ENCODE results near the gene TMEM144.
"Not testable (repeated sequence)": the region's sequence is repeated elsewhere in the genome, so short reads cannot be mapped to it uniquely, and the experiment has no call there.

TMEM144 gene

DNA sequence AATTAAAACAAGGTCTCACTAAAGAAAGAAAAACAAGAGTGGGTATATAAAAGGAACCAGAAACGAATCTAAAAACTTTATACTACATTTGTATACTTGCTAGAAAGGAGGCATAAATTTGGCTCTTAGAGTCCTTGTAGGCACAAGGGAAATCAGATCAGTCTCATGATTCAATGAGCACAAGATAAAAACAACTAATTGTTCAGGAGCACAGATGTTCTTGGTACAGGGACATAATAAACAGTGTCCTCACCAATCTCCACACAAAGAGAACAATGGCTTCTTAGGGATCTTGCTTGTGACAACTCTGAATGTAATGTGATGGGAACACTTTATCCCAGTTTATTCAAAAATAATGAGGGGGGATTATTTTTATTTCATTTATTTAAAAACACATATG lies 28.3 kb downstream of the TMEM144 start:
- DNase-seq: no peak

DNA sequence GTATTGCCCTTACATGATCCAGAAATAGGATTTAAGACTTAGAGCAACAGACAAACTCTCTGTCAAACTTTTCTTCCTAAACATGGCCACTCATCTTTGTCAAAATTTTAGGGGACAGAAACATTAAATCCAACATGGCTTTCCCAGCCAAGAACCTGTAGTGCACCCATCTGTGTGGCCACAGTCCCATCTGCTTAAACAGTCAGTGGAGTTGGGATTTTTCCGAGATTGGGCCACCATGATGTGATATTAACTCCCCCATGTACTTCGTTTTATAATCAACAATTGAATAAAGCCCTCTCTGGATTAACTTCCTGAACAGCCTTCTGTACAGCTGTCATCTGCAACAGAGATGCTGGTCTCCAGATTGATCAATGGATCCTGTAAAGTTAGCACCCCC lies 28.9 kb downstream of the TMEM144 start:
- no peak for DNase-seq

DNA sequence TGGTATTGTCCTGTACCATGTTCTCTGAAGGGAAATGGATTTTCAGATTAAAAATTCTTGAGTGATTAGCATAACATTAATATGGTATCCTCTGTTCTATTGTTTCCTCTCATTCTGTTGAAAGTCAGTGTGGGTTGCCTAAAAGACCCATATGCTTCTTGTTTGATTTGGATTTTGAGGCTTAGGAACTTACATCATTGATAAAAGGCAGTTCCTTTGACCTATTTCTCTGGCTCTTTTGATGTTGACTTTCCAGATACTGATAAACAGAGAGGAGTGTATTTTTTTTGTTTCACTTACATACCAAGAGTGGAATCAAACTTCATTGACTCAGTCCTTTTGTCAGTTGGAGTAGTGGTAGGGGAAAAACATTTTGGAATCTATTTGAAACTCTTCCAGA lies 32.8 kb downstream of the TMEM144 start:
- DNase-seq: no peak

DNA sequence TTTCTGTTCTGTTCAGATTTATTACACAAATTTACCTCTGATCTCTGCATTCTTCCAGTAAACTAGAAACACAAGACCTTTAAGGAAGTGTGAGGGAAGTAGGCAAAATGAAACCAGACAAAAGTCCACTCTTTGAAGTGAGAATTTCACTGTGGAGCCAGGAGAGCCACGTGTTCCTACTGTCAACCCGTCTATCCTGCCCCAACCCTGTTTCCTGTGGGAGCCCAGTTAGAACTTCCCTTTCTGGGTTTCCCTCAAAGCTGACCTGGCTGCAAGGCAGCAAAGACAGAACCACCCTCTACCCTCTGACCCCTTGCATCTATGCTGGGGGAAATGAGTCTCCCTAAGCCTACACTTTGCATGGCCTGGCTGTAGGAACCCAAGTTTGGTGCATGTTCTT lies 40.0 kb downstream of the TMEM144 start:
- DNase-seq: no peak

DNA sequence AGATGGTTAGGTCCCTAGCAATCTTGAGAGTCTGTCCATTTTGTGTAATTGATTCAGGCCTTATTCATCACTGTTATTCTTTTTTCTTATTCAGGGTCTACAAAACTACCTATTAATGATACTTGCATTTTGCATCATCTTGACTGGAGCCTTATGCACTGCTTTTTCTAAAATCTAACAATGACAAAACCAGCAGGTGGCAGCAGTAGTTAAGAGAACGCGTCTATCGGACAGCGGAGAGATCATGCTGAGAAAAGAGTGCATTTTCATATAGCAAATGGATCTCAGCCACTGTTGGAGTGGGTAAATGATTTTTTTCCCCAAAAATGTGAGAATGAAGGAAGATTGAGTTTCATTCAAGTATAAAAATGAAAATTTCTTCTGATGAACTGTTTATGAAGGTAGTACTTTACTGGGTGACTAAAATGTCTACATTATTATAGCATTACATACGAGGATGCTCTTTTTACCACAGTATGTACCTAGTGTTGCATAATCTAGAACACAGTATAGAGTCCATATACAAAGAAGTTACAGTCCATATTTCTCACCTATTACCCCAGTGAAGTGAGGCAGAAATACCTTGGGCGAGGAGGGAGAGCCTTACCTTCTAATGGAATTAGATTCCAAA lies 43.2 kb downstream of the TMEM144 start:
- DNase-seq: peak in 4 of 6 experiments; percentile 7 to 44 (median 12)

DNA sequence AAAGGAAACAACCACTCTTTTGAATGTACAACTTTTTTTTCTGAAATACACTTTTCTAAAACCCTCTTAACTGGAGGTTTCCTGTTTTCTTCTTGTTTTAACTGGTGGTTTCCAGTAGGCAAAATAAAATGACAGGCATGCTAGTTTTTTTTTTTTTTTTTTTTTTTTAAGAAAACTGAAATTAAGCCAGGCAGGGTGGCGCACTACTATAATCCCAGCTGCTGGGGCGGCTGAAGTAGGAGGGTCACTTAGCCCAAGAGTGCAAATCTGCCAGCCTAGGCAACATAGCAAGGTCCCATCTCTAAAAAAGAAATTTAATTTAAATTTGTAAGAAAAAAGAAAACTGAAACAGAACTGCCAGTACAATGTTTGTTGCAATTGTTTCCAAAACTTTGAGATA lies 44.0 kb downstream of the TMEM144 start:
- DNase-seq: no peak

DNA sequence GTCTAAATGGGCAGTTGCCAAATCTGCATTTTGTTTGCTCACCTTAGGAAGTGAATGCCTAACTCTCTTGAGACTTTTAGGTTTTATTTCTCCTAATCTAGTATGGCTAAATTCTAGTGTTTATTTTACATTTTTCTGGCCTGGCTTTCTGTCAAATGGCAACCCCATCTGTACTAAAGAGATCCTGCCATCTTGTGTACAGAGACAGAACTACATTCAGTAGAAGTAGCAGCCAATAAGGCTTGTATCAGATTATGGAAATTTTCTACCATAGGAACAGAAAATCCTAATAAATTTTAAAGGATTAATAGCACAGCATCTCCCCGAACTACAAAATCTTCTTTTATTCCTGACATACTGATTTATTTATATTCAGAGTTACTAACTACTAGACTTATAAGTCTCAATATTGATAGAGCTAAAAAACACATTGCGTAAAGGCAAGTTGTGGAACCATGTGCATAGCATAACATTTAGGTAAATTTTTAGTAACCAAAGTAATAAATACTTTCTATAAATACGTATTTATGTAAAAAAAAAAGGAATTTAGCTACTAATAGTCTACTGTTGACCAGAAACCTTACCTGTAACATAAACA lies 45.5 kb downstream of the TMEM144 start:
- DNase-seq: no peak

DNA sequence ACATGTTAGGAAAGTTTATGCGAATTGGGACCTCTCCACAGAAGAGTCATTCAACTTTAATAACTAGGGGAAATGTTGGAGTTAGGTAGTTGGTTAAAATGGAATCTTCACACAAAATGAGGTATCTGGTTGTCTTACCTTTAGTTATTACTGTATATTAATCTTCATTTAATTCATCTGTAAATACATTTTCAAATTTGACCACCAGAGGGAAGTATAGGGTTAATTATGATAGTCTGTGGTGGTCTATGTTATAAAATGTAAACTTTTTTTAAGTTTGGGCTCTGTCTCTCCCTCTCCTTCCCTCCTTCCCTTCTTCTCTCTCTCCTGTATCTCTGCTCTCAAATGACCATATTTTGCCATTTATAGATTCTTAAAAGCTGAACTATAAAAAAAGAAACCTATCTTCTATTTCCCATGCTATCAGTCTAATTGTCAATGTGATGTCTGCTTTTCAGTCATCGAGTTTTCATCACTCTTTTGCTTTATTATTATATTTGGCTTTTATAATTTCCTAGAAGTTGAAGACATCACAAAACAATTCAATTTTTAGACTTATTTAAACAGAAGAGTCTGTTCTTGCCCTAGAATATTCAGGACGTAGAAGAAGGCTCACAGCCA lies 49.8 kb downstream of the TMEM144 start:
- DNase-seq: no peak

DNA sequence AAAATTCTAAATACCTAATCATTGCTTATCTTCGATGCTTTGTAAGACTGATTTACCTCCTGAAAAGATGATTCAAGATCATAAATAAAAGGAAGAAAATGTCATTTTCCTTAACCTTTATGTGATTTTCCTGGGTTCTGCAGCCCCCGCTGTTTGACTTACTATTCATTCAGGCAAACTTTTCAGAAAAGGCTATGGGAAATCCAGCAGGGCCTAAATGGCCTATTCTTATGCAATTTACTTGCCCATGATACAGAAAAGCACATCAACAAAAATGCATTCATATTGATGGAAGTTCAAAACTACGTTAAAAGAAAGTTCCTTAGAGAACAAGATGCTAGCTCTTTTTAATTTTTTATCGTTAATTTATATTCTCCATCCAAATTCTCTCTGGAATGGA lies 51.2 kb downstream of the TMEM144 start:
- no peak for DNase-seq

DNA sequence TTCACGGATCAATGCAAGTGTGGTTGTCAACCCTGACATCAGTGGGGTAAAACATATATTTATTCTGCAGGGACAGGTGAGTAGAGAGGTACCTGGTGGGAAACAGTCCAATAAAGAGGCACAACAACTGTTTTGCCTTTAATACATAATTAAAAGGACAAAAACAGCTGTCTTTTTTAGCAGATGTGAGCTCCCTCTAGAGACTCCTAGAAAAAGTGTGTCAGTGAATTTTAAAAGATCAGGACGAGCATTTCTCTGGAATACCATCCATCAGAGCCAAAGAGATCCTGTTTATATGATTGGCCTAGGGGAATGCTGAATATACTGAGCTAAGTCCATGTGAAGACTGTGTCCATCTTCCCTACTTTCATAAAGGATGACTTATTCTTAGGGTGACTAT lies 58.3 kb downstream of the TMEM144 start:
- no peak for DNase-seq

DNA sequence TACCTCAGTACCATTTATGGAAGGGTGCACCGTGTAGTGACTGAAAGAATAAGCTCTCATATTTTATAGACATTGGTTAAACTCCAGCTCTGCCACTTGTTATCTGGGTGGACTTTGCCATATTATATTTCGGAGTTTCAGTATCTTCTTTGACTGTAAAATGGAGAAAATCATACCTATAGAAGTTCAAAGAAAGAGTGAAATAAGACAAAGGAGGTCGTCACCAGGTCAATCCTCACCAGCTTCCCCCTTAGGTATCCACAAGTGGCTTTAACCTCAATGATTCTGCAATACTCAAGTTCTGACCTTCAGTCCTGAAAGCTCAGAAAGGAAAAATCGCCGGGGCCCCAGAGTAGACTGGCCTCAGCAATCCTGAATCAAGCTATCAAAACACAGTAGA lies 64.3 kb downstream of the TMEM144 start:
- DNase-seq: no peak

DNA sequence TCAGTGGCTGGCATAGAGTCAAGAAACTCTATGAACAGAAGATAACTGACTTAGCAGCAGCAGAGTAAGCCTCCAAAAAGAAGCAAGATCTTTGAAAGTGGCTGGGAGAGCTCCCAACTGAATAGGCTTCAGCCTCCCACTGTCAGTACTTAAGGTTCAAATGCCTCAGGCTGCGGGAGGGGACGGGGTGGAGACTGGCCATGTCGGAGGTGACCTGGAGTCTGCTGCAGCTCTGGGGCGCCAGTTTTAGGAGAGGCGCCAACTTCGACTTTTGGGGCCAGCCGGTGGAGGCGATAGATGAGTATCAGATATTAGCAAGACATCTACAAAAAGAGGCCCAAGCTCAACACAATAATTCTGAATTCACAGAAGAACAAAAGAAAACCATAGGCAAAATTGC lies 67.3 kb downstream of the TMEM144 start:
- no peak for DNase-seq

DNA sequence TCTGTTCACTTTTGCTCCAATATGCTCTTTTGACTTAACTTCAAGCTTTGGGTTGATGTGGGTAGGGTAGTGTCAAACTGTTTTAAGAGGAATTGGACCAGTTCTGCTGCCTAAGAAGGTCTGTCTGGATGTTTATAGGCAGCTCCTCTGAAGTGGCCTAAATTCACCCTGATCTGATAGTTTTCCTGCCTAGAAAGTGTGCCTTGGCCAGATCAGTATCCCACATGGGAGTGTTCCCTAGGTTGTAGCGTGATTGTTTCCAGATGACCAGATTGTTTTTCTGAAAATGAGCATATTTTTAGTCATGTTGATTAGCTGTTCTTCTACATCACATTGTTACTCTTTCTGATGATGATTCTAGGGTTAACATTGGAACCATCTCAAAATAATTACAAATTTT lies 68.8 kb downstream of the TMEM144 start:
- DNase-seq: not testable (repeated sequence)

DNA sequence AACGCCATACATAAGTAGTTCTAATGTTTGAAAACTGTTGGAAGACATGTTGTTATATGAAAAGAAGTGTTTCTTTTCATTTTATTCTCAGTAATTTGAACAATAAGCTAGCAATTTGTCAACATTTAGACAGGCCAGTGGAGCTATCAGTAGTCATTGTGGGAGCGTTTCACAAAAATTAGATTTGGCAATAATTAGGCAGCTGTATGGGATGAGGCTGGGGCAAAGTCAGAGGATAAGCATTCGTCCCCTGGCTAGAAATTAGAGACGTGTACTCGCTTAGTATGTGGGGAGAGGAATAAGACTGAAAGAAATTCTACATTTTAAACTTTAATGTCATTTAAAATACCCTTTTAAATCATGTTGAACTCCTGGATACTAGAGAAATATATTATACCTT lies 70.6 kb downstream of the TMEM144 start:
- no peak for DNase-seq

DNA sequence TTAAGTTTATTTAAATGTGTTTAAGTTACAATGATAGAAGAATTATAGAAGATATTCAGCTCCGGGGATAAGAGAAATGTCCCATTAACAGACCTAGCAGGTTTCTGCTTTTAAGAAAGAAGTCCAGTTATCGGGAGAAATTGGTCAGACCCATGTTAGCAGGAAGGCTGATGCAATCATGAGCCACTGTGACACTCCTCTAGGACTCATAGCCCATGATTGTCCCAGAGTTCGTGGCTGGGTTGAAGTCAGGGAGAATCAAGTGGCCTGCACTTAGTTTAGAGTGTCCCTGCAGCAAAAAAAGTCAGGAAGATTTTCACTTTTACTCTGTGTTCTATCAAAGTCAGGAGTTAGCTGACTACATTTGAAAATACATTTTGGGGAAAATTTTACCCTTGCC lies 72.0 kb downstream of the TMEM144 start:
- DNase-seq: no peak

DNA sequence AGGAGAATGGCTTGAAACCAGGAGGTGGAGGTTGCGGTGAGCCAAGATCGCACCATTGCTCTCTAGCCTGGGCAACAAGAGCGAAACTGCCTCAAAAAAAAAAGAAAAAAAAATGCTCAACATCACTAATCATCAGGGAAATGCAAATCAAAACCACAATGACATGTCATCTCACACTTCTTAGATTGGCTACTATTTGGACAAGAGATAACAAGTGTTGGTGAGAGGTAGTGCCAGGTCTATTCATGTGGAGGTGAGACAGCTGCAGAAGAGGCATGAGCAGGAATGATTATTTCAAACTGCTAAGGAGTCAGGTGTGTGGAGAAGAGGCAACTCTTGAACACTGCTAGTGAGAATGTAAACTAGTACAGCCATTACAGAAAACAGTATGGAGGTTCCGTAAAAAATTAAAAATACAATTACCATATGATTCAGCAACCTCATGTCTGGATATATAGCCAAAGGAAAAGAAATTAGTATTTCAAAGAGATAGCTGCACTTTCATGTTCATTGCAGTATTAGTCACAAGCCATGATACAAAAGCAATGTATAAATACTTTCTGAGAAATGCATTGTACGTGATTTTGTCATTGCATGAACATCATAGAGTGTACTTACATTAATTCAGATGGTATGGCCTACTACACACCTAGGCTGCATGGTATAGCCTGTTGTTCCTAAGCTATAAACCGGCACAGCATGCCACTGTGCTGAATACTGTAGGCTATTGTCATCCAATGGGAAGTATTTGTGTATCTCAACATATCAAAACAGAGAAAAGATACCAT lies 75.3 kb downstream of the TMEM144 start:
- no peak for DNase-seq

DNA sequence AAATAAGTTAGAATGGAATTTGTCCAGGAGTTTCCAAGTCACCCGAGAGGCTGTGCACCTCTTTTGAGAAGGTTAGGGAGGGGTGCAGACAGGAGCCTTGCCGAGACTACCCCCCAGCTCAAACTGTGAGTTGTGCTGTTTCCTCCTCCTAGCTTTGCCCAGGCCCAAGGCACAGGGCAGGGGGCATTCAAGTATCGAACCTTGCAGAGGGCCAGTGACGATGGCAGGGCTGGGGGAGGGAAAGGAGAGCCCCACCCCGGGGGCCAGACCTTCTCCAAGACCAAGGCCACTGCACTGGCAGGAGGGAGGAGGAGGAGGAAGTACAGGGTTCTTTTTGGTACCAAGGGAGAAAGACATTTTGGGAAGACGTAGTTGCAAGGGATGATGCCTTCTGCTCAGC lies 80.6 kb downstream of the TMEM144 start:
- no peak for DNase-seq

DNA sequence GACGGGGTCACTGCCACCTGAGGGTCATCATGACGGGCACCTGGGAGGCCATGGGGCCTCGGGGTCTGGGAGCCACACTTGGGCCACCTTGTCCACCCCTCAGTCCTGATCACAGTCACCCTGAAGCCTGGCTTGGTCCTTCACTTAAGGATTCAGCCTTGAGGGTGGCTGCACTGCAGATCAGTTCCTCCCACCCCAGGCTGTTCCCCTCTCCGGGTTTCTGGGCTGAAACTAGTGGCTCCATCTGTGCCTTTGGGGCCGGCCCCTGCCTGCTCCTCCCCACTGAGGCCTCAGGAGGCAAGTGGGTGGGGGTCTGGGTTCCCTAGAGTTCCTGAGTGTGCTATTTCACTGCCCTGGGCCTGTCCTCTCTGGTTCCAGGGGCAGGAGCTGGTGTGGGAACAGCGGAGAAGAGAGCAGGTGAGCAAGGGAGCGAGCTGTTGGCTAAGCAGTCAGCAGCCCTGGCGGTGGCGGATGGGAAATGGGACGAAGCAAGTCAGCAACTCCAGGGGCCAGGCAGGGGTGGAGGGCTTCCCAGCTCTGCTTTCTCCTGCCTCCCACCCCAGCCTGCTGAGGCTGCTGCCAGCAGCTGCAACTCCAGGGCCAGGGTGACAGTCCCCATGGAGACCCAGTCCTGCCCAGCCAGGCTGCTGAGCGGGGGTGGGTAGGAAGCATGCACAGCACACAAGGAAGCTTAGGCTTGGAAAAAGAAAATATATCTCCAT lies 81.2 kb downstream of the TMEM144 start:
- no peak for DNase-seq

DNA sequence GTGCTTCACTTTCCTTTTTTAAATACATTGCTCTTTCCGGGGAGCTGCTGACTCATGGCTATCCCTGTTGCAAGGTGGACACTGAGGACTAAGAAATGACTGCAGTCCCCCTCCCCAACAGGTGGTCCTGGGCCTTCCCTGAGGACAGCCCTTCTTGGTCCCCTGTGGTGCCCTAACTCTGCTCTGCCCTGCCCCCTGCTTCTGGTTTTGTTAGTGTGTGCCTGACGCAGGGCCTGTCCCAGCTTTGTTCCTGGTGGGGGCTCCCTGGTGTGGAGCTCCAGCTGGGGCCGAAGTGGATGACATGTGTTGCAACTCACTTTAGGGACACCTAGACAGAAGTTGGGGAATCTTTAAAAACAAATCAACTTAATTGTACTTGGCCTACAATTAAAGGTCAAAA lies 81.9 kb downstream of the TMEM144 start:
- no peak for DNase-seq

DNA sequence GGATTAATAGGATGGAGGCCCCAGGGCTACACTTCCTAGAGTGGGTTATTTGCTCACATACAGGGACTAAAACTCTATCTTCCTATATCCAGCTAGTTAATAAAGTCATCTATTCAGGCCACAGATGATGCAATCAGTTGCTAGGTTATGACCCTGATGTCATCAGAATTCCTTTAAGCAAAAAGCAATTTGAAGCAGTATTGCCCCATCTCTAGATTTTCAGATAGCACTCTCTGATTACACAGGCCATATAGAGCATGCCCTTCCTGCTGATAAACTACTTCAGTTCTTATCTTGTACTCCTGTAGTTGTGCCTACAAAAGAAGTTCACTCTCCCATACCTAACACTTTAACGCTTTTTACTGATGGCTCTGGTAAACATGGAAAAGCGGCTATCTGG lies 84.8 kb downstream of the TMEM144 start:
- DNase-seq: no peak

DNA sequence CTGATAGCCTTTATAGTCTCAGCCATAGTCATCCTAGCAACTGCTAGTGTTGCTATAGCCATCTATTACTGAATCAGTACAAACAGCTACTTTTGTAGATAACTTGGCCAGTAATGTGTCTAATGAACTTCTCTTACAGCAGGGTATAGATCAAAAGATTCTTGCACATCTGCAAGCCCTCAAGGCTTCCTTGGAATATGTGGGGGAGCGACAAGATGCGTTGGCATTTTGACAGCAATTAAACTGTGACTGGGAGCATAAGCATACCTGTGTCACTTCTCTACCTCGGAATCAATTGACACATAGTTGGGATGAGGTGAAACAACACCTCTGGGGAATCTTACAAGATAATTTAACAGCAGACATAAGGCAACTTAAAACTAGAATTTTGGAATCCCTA lies 87.6 kb downstream of the TMEM144 start:
- DNase-seq: no peak

DNA sequence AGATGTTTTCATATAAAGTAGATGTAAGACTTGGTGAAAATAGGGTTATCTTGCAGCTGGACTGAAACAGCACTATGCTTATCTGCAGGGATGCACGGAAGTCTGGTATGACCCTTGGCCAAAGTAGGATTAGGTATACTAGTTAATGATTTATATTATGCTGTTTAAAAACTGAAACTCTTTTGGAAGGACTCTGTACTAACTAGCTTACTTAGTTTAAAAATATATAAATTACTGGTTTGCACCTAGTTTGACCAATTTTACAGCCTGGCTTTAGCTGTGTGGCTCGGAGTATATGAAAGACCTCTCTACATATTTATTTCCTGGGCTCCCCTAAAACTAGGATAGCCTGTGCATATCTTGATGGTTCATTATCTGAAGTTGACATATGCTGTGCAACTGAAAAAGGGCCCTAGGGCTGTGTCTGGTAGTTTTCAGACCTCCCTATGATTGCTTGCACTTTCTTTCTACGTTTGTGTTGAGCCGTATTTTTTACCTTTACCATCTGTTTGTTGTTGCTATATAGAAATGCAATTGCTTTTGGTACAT lies 89.2 kb downstream of the TMEM144 start:
- DNase-seq: no peak

DNA sequence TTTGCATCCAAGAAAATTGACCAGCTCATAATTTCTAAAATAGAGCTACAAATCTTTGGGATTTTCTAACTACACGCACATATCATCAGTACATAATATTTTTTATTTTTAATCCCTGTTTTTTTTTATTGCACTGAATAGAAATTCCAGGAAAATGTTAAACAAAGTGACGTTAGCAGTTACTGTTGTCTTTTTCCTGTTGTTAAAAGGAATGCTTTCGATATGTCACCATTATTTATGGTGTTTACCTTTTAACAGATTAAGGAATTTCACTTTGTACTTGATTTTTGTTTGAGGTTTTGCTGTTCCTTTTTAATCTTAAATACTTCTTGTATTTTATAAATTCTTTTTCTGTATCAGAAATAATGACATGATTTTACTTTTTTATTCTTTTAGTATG lies 89.7 kb downstream of the TMEM144 start:
- no peak for DNase-seq

All from stimulated activated naive CD4-positive, alpha-beta T cell (primary cell).